Stimulated activated CD8-positive, alpha-beta memory T cell treated with anti-CD3 and anti-CD28 coated beads, Interleukin-12 subunit alpha, Interleukin-12 subunit beta, amount 100 ng/mL, for 24 hours (primary cell): ENCODE measurements around the gene ABCB9.
A peak's percentile ranks its signal among the peaks of the same experiment; 100 is the strongest.
"Not testable (repeated sequence)": the region's sequence is repeated elsewhere in the genome, so short reads cannot be mapped to it uniquely, and the experiment has no call there.

Experiments used
- DNase-seq: peaks from one replicate; pipeline ENCODE4 v3.0.0-alpha.2; 2020; ENCODE audit errors: extremely low read depth

Gene ABCB9

GRCh38 chr12:122963941-122964265, 2.4 kb downstream of the ABCB9 start:
- DNase-seq, result no peak

- no peak for DNase-seq
These were observed 4.5 kb downstream of the ABCB9 start for GRCh38 chr12:122961531-122962329.

- no peak for DNase-seq
These were observed 6.1 kb downstream of the ABCB9 start for GRCh38 chr12:122960193-122960569.

GRCh38 chr12:122959566-122960192, 6.6 kb downstream of the ABCB9 start:
- no peak for DNase-seq

GRCh38 chr12:122958198-122958888, 7.9 kb downstream of the ABCB9 start:
- DNase-seq, result no peak

GRCh38 chr12:122956035-122956434, 10.2 kb downstream of the ABCB9 start:
- no peak for DNase-seq

GRCh38 chr12:122955156-122955555, 11.1 kb downstream of the ABCB9 start:
- no peak for DNase-seq

GRCh38 chr12:122951979-122952892, 14.0 kb downstream of the ABCB9 start:
- DNase-seq, result peak; percentile 41

- DNase-seq, result no peak
These were observed 14.9 kb downstream of the ABCB9 start for GRCh38 chr12:122951406-122951805.

- DNase-seq, result no peak
These were observed 16.2 kb downstream of the ABCB9 start for GRCh38 chr12:122949816-122950675.

GRCh38 chr12:122949405-122949804, 16.9 kb downstream of the ABCB9 start:
- DNase-seq, result no peak

GRCh38 chr12:122948605-122949004, 17.7 kb downstream of the ABCB9 start:
- DNase-seq, result no peak

GRCh38 chr12:122947352-122947792, 18.9 kb downstream of the ABCB9 start:
- DNase-seq, result no peak

GRCh38 chr12:122946690-122947341, 19.4 kb downstream of the ABCB9 start:
- peak; percentile 68 for DNase-seq

- DNase-seq, result no peak
These were observed 21.4 kb downstream of the ABCB9 start for GRCh38 chr12:122944605-122945592.

GRCh38 chr12:122943196-122943595, 23.1 kb downstream of the ABCB9 start:
- DNase-seq, result no peak

GRCh38 chr12:122942637-122943036, 23.6 kb downstream of the ABCB9 start:
- no peak for DNase-seq

- not testable (repeated sequence) for DNase-seq
These were observed 24.9 kb downstream of the ABCB9 start for GRCh38 chr12:122941351-122941750.

GRCh38 chr12:122939125-122939524, 27.1 kb downstream of the ABCB9 start:
- no peak for DNase-seq
